Large intestine (tissue), 3 donors: Measurements from ENCODE around the gene ZNF593. TPM values are rescaled to one million over a fixed set of nuclear protein-coding genes. Genes with fewer than 3 reads are reported as not detected.

Experiments
- DNase-seq, 2 donors: peaks; one replicate each; pipeline versions ENCODE4 v3.0.0 to v3.0.0-alpha.2; 2013
- H3K27ac ChIP-seq: one replicate; pipeline ENCODE4 v1.5.1; 2013; ENCODE audit warnings: low read length
- H3K27me3 ChIP-seq: 2 replicates; pipeline ENCODE4 v1.6.1; 2013; ENCODE audit warnings: low read length; ENCODE audit not compliant: control insufficient read depth, insufficient read depth
- H3K36me3 ChIP-seq: 2 replicates; pipeline ENCODE4 v1.6.1; 2013; ENCODE audit warnings: low read length; ENCODE audit not compliant: control insufficient read depth, insufficient read depth
- H3K4me1 ChIP-seq: one replicate; pipeline ENCODE4 v1.6.1; 2013; ENCODE audit warnings: low read length; ENCODE audit not compliant: control insufficient read depth, insufficient read depth
- H3K4me3 ChIP-seq: one replicate; pipeline ENCODE4 v1.5.1; 2013; ENCODE audit warnings: low read length
- H3K9me3 ChIP-seq: one replicate; pipeline ENCODE4 v1.6.1; 2013; ENCODE audit warnings: mild to moderate bottlenecking, low read depth, low read length, moderate library complexity; ENCODE audit not compliant: control insufficient read depth
- WGBS: methylation state at CpG from one replicate; pipeline ENCODE4 v1.1.5; 2013; ENCODE audit warnings: low lambda C conversion rate; ENCODE audit not compliant: insufficient coverage; 5-methylcytosine and 5-hydroxymethylcytosine counted together
- polyA plus RNA-seq: library from polyadenylated mRNA; unstranded; fragments of 120-200 nt; gene quantifications from one replicate; pipeline ENCODE4 v1.2.1, GENCODE V29; 2013

ZNF593 gene
- polyA plus RNA-seq, 1 donor = 30.4 TPM

- H3K27me3 ChIP-seq = no peaks in the 10 kb centered on the region
- no peaks in the 10 kb centered on the region for H3K9me3 ChIP-seq
- peak overlapping the region; percentile 57 for H3K27ac ChIP-seq
- H3K4me1 ChIP-seq = peaks cover 15% of the 10 kb centered on the region
- no peak overlapping the region for H3K4me3 ChIP-seq
- DNase-seq = peak in 1 of 2 donors; percentile 38
- H3K36me3 ChIP-seq = no peaks in the 10 kb centered on the region
- 78% methylated on average over 2 of the region's 13 CpGs for WGBS
Observed at GRCh38 chr1:26127235-26128163, 42.2 kb upstream of the ZNF593 start.

DNA sequence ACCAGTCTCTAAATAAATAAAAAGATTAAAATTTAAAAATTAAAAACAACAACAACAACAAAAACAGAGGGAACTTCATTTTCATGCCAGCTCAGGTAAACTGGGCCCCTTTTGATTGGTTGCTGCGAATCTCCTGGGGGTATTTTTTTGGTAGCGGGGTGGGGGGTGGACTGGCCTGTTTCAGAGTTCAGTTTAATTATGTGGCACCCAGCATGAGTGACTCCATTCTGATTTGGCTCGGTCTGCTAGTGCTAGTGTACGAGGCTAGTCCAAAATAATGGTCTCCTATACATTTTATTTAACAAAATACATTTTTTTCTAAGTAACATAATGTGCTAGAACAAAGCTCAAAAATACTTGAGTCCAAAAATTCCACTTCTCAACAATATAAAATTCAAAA, 39.9 kb upstream of the ZNF593 start:
- Histone ChIP-seq H3K36me3 (no peaks in the 10 kb centered on the region), H3K27me3 (no peaks in the 10 kb centered on the region), H3K4me3 (no peak overlapping the region), H3K9me3 (no peaks in the 10 kb centered on the region), H3K4me1 (peaks cover 15% of the 10 kb centered on the region), H3K27ac (no peak overlapping the region)
- no peak for DNase-seq
- no CpG with 5 or more reads among the region's 4 CpGs for WGBS

GRCh38 chr1:26130695-26131094, 39.0 kb upstream of the ZNF593 start:
- no CpG with 5 or more reads among the region's 1 CpG for WGBS
- Histone ChIP-seq H3K4me1 (peaks cover 15% of the 10 kb centered on the region), H3K36me3 (no peaks in the 10 kb centered on the region), H3K9me3 (no peaks in the 10 kb centered on the region), H3K4me3 (no peak overlapping the region), H3K27ac (no peak overlapping the region), H3K27me3 (no peaks in the 10 kb centered on the region)
- DNase-seq = no peak

DNA sequence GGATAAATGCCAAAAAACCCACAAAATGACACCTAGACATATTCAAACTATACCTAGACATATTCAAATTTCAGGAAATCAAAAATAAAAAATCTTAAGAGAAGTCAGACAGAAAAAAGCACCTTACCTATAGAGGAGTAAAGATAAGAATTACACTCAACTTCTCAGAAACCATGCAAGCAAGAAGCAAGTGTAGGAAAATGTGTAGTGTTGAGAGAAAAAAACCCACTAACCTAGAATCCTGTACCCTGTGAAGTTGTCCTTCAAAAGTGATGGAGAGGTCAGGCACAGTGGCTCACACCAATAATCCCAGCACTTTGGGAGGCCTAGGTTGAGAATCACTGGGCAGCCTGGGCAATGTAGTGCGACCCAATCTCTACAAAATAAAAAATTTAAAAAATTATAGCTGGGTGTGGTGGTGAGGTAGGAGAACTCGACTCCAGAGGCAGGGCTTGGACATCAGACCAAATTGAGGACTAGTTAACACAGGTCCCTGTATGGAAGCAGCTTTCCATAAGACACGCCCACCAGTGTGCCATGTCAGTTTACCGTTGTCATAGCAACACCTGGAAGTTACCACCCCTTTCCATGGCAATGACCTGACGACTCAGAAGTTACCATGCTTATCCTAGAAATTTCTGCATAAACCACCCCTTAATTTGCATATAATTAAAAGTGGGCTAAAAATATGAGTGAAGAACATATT, 37.4 kb upstream of the ZNF593 start:
- Histone ChIP-seq H3K9me3 (no peaks in the 10 kb centered on the region), H3K4me1 (peaks cover 8% of the 10 kb centered on the region), H3K27me3 (no peaks in the 10 kb centered on the region), H3K36me3 (no peaks in the 10 kb centered on the region), H3K4me3 (no peak overlapping the region), H3K27ac (no peak overlapping the region)
- DNase-seq = no peak
- no CpG with 5 or more reads among the region's 5 CpGs for WGBS

DNA sequence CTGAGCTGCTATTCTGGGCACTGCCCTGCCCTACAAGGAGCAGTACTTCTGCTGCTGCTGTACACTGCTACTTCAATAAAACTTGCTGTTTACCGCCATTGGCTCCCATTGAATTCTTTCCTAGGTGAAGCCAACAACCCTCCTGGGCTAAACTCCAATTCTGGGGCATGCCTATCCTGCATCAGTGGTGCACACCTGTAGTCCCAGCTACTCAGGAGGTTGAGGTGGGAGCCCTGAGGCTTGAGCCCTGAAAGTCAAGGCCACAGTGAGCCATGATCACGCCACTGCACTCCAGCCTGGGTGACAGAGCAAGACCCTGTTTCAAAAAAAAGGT, 36.9 kb upstream of the ZNF593 start:
- WGBS = no CpG with 5 or more reads among the region's 2 CpGs
- no peak for DNase-seq
- no peak overlapping the region for H3K4me3 ChIP-seq
- no peaks in the 10 kb centered on the region for H3K9me3 ChIP-seq
- H3K27ac ChIP-seq = no peak overlapping the region
- H3K4me1 ChIP-seq = peaks cover 3% of the 10 kb centered on the region
- H3K36me3 ChIP-seq = no peaks in the 10 kb centered on the region
- no peaks in the 10 kb centered on the region for H3K27me3 ChIP-seq

- Histone ChIP-seq H3K27me3 (no peaks in the 10 kb centered on the region), H3K9me3 (no peaks in the 10 kb centered on the region), H3K27ac (no peak overlapping the region), H3K4me1 (no peaks in the 10 kb centered on the region), H3K4me3 (no peak overlapping the region), H3K36me3 (no peaks in the 10 kb centered on the region)
- WGBS = no CpG with 5 or more reads among the region's 3 CpGs
- no peak for DNase-seq
Observed at GRCh38 chr1:26134466-26134865, 35.2 kb upstream of the ZNF593 start.

DNA sequence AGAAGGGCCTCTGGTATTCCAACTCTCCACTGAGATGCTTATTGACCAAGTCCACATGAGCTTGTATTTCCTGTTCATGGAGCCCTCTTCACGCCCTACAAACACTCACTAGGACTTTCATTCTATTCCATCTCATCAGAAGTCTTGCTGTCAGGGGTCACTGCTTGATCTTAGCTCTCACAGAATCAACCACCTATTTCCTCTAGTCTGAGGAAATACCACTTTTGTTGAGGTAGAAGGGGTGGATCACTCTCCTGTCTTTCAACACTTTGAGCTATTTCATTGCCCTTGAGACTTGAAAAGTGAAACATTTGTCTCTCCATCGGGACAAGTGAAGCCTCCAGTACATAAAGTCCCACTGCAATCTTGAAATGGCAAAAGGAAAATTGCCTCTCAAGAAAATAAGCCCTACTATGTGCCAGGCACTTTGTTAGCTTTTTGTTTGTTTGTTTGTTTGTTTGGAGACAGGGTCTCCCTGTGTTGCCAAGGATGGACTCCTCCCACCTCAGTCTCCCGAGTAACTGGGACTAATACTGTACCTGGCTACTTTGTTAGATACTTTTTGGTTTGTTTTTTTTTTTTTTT, 30.6 kb upstream of the ZNF593 start:
- H3K36me3 ChIP-seq = no peaks in the 10 kb centered on the region
- no peaks in the 10 kb centered on the region for H3K9me3 ChIP-seq
- DNase-seq = no peak
- no peaks in the 10 kb centered on the region for H3K4me1 ChIP-seq
- no peak overlapping the region for H3K27ac ChIP-seq
- H3K27me3 ChIP-seq = no peaks in the 10 kb centered on the region
- no CpG with 5 or more reads among the region's 3 CpGs for WGBS
- H3K4me3 ChIP-seq = no peak overlapping the region

DNA sequence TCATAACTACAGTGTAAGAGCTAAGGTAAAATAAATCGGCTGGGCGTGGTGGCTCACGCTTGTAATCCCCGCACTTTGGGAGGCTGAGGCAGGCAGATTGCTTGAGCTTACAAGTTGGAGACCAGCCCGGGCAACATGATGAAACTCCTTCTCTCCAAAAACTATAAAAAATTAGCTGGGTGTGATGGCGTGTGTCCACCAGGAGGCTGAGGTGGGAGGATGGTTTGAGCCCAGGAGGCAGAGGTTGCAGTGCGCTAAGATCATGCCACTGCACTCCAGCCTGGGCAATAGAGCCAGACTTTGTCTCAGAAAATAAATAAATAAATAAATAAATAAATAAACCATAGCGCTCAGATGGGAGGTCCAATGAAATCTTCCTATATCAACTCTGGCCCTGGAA, 27.5 kb upstream of the ZNF593 start:
- no peak for DNase-seq
- no peak overlapping the region for H3K27ac ChIP-seq
- H3K9me3 ChIP-seq = no peaks in the 10 kb centered on the region
- no peak overlapping the region for H3K4me3 ChIP-seq
- no peaks in the 10 kb centered on the region for H3K27me3 ChIP-seq
- no peaks in the 10 kb centered on the region for H3K36me3 ChIP-seq
- WGBS = 93% methylated on average over 2 of the region's 8 CpGs
- no peaks in the 10 kb centered on the region for H3K4me1 ChIP-seq

DNA sequence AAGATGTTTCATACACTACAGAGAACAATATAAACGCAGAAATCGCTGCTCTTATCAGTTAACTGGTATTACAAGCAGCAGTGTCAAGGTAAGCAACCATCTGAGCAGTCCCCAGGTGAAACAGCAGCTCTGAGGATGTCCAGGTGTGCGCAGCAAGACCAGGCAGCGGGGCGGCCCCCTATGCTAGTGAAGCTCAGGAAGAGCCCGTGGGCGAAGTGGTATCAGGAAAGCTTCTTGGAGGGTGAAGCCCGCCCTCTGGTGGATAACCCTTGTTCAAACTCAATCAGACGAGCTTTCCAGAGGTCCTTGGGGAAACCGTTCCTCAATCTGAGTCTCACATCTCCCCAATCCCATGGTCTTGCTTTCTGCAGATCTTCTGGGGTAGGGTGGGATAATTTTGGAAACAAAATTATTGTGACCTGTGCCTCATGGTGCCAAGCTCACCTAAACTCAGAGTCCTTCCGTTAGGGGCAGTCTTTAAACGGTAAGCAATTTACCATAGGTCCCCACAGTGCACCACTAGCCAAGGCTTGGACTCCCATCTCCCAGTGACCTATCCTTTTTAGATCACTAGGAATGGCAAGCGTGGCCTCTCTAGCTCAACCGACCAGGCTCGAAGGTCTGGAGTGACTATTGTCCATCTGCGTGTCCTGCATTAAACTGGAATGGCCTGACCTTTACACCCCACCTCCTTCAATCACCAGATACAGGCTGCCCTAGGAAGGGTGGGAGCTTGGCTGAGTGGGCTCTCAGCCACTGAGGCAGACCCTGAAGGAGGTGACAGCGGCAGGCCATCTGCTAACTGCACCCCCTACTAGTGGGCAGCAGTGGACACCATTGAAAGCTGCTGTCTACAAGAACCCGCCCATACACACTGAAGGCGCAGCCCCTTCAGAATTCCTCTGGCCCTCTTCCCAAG, 24.4 kb upstream of the ZNF593 start:
- DNase-seq = peak; percentile 72 to 73
- no CpG with 5 or more reads among the region's 19 CpGs for WGBS
- H3K36me3 ChIP-seq = no peaks in the 10 kb centered on the region
- no peak overlapping the region for H3K27ac ChIP-seq
- no peaks in the 10 kb centered on the region for H3K9me3 ChIP-seq
- no peak overlapping the region for H3K4me3 ChIP-seq
- H3K4me1 ChIP-seq = no peaks in the 10 kb centered on the region
- no peaks in the 10 kb centered on the region for H3K27me3 ChIP-seq

GRCh38 chr1:26145960-26146294, 23.8 kb upstream of the ZNF593 start:
- no peaks in the 10 kb centered on the region for H3K27me3 ChIP-seq
- WGBS = no CpG with 5 or more reads among the region's 6 CpGs
- H3K9me3 ChIP-seq = no peaks in the 10 kb centered on the region
- no peak overlapping the region for H3K4me3 ChIP-seq
- no peaks in the 10 kb centered on the region for H3K4me1 ChIP-seq
- no peak for DNase-seq
- H3K27ac ChIP-seq = no peak overlapping the region
- no peaks in the 10 kb centered on the region for H3K36me3 ChIP-seq
